Mesodermal cell (in vitro differentiated cells): ENCODE measurements around the gene ZNF579.
"Not testable (repeated sequence)": the region's sequence is repeated elsewhere in the genome, so short reads cannot be mapped to it uniquely, and the experiment has no call there.

Source experiments
- H3K27ac ChIP-seq: 2 replicates; pipeline ENCODE4 v1.7.0; 2013; ENCODE audit warnings: mild to moderate bottlenecking, low read depth, low read length, moderate library complexity; ENCODE audit not compliant: severe bottlenecking
- H3K36me3 ChIP-seq: 2 replicates; pipeline ENCODE4 v1.7.1; 2013; ENCODE audit warnings: mild to moderate bottlenecking, low read length, moderate library complexity; ENCODE audit not compliant: control insufficient read depth, insufficient read depth
- H3K4me1 ChIP-seq: one replicate; pipeline ENCODE4 v1.7.1; 2013; ENCODE audit warnings: mild to moderate bottlenecking, low read length; ENCODE audit not compliant: insufficient read depth, control insufficient read depth, poor library complexity, severe bottlenecking
- H3K4me3 ChIP-seq: 2 replicates; pipeline ENCODE4 v1.7.0; 2013; ENCODE audit warnings: low read length, control low read depth, mild to moderate bottlenecking; ENCODE audit not compliant: insufficient read depth, poor library complexity, severe bottlenecking; ENCODE audit errors: extremely low read depth
- H3K9me3 ChIP-seq: 2 replicates; pipeline ENCODE4 v1.7.1; 2013; ENCODE audit warnings: mild to moderate bottlenecking, low read length, moderate library complexity; ENCODE audit not compliant: control insufficient read depth
- WGBS, 2 experiments: methylation state at CpG; one replicate each; pipeline ENCODE4 v1.1.5; 2013; ENCODE audit warnings: missing lambda C conversion rate in 2 of 2; ENCODE audit not compliant: insufficient coverage in 2 of 2; 5-methylcytosine and 5-hydroxymethylcytosine counted together

The ZNF579 gene

GRCh38 chr19:55582284-55582683 is 1.6 kb upstream of the ZNF579 start:
- WGBS, 2 experiments = 80 to 91% methylated on average over 2 to 4 of the region's 4 CpGs
- not testable (repeated sequence) for H3K9me3 ChIP-seq, H3K27ac ChIP-seq, H3K4me1 ChIP-seq, H3K4me3 ChIP-seq
- peaks cover 11% of the 10 kb centered on the region for H3K36me3 ChIP-seq

DNA sequence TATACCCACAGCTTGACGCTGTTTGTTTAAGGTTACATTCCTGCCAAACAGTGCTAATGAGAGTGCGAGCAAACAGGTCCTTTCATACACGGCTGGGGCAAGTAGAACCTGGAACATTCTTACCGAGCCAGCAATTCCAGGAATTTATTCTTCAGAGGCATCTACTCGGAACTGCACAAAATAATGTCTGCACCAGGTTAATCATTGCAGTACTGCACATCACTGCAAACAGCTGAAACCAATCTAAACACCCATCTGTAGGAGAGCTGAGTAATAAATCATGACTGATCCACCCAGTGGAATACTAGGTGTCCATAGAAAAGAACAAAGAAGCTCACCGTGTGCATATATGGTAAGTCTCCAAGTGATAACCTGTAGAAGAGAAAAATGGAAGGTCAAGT is 1.2 kb upstream of the ZNF579 start:
- Histone ChIP-seq H3K4me3 (no peak overlapping the region), H3K4me1 (no peaks in the 10 kb centered on the region), H3K9me3 (no peaks in the 10 kb centered on the region), H3K27ac (no peak overlapping the region), H3K36me3 (peaks cover 16% of the 10 kb centered on the region)
- WGBS, 2 experiments = 49 to 53% methylated on average over 5 of the region's 6 CpGs

- Histone ChIP-seq H3K4me3 (peak overlapping the region; percentile 97), H3K36me3 (peaks cover 21% of the 10 kb centered on the region), H3K9me3 (no peaks in the 10 kb centered on the region), H3K27ac (peak overlapping the region; percentile 79), H3K4me1 (no peaks in the 10 kb centered on the region)
- 44 to 46% methylated on average over 11 of the region's 12 CpGs for WGBS, 2 experiments
Measured at GRCh38 chr19:55581145-55581822, 636 bp upstream of the ZNF579 start.

DNA sequence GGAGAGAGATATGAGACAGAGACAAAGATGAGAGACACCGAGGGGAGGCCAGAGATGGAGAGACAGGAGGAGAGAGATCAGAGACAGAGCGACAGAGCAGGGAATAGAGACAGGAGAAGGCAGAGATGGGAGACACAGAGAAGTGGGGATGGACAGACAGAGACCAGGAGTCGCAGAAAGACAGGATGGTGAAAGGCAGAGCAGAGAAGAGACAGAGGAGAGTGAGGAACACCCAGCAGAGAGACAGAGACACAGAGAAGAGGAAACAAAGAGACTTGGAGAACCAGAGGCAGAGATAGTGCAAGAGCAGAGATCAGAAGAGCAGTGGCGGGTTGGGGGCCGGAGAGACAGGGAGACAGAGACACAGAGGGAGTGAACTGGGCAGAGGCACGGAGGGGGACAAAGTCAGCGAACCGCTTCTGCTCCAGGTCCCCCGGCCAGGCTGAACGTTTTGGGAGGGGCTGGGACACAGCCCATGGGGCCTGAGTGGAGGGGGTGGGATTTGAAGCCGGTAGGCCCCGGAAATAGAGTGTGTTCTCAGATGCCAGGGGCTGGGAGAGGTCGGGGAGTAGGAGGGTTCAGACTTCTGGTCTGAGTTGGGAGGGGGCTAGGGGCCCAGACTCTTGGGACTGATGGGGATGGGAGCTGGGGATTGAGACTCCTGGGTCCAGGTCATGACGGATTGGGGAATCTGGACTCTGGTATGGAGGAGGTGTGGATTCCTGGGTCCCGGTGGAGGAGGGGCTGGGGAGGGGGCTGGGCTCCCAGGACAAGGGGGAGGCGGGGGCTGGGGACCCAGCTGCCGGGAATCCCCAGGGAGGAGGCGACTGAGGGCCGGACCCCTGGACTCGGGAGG is 654 bp downstream of the ZNF579 start:
- Histone ChIP-seq H3K4me3 (peak overlapping the region; percentile 97), H3K27ac (peak overlapping the region; percentile 79), H3K9me3 (no peaks in the 10 kb centered on the region), H3K4me1 (no peaks in the 10 kb centered on the region), H3K36me3 (peaks cover 26% of the 10 kb centered on the region)
- WGBS, 2 experiments = 15 to 16% methylated on average over 17 to 18 of the region's 20 CpGs

GRCh38 chr19:55578761-55579747 is 1.6 kb downstream of the ZNF579 start:
- H3K9me3 ChIP-seq = no peaks in the 10 kb centered on the region
- H3K36me3 ChIP-seq = peaks cover 26% of the 10 kb centered on the region
- H3K27ac ChIP-seq = no peak overlapping the region
- WGBS, 2 experiments = 94 to 96% methylated on average over 68 to 90 of the region's 90 CpGs
- no peaks in the 10 kb centered on the region for H3K4me1 ChIP-seq
- peak overlapping the region; percentile 97 for H3K4me3 ChIP-seq

- Histone ChIP-seq H3K36me3 (peaks cover 26% of the 10 kb centered on the region), H3K4me3 (no peak overlapping the region), H3K4me1 (no peaks in the 10 kb centered on the region), H3K27ac (no peak overlapping the region), H3K9me3 (no peaks in the 10 kb centered on the region)
- 98% methylated on average over 70 to 77 of the region's 83 CpGs for WGBS, 2 experiments
Measured at GRCh38 chr19:55578031-55578760, 2.5 kb downstream of the ZNF579 start.

DNA sequence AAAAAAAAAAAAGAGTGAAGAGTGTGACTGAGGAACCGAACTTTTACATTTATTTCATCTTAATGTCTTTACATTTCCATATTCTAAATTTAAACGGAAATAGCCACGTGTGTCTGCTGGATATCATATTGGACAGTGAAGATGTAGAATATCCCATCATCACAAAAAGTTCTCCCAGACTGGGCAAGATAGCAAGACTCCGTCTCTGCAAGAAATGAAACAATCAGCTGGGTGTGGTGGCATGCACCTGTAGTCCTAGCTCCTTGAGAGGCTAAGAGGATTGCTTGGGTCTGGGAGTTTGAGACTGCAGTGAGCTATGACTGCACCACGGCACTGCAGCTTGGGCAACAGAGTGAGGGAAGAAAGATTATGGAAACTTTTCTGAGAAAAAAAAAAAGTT is 3.9 kb downstream of the ZNF579 start:
- H3K4me1 ChIP-seq = no peaks in the 10 kb centered on the region
- 95 to 100% methylated on average over 1 to 2 of the region's 5 CpGs for WGBS, 2 experiments
- H3K27ac ChIP-seq = no peak overlapping the region
- H3K4me3 ChIP-seq = no peak overlapping the region
- no peaks in the 10 kb centered on the region for H3K9me3 ChIP-seq
- peaks cover 26% of the 10 kb centered on the region for H3K36me3 ChIP-seq

- H3K4me3 ChIP-seq, H3K9me3 ChIP-seq, H3K4me1 ChIP-seq, H3K27ac ChIP-seq: not testable (repeated sequence)
- WGBS, 2 experiments = no CpG with 5 or more reads among the region's 6 CpGs
- peaks cover 26% of the 10 kb centered on the region for H3K36me3 ChIP-seq
Measured at GRCh38 chr19:55573929-55574328, 6.7 kb downstream of the ZNF579 start.

- WGBS, 2 experiments = 86 to 94% methylated on average over 4 to 5 of the region's 5 CpGs
- H3K9me3 ChIP-seq, H3K4me1 ChIP-seq, H3K27ac ChIP-seq, H3K4me3 ChIP-seq, H3K36me3 ChIP-seq: not testable (repeated sequence)
Measured at GRCh38 chr19:55569477-55569876, 11.2 kb downstream of the ZNF579 start.

GRCh38 chr19:55567708-55568328 is 12.8 kb downstream of the ZNF579 start:
- no peaks in the 10 kb centered on the region for H3K9me3 ChIP-seq
- H3K36me3 ChIP-seq = no peaks in the 10 kb centered on the region
- no peak overlapping the region for H3K27ac ChIP-seq

More at GRCh38 chr19:55567708-55568328, 12.8 kb downstream of the ZNF579 start:
- Histone ChIP-seq H3K4me1 (no peaks in the 10 kb centered on the region), H3K4me3 (no peak overlapping the region)
